IMR-90 (cell line): ENCODE data around the gene MEF2B. TPM values are rescaled to one million over a fixed set of nuclear protein-coding genes. Genes with fewer than 3 reads are reported as not detected.

ENCODE experiments used
- ATAC-seq: fragments of 200-7000 bp; cut with Tn5 transposase; 2 replicates; pipeline ENCODE4 v1.9.1; 2020; ENCODE audit warnings: low read depth, mild to moderate bottlenecking, moderate library complexity
- BruUV-seq: library from RNA; stranded (reverse); fragments of 400-500 nt; replicated peaks from 2 replicates; lab custom pipeline; 2021; lab: Mats Ljungman, UMichigan
- CTCF ChIA-PET: fragments of 300-600 bp; formaldehyde crosslinking; extraction: SDS; loops from one replicate; lab custom pipeline; 2021; ENCODE audit warnings: antibody characterized with exemption; lab: Yijun Ruan, JAX
- POLR2A ChIA-PET: fragments of 300-600 bp; sonication (Branson Sonifier 250); formaldehyde crosslinking; loops from one replicate; lab custom pipeline; 2022; ENCODE audit warnings: antibody characterized with exemption; ENCODE audit not compliant: unreplicated experiment; lab: Charles Lee
- DNase-seq: peaks from one replicate; pipeline ENCODE4 v3.0.0; 2013
- H2AFZ ChIP-seq: replicated peaks from 2 replicates; pipeline ENCODE3; 2013; ENCODE audit warnings: low read length, mild to moderate bottlenecking; ENCODE audit not compliant: poor library complexity
- H2AK5ac ChIP-seq: 2 replicates; pipeline ENCODE4 v1.6.1; 2013; ENCODE audit warnings: low read depth, low read length, inconsistent platforms
- H2AK9ac ChIP-seq: replicated peaks from 2 replicates; pipeline ENCODE3; 2013; ENCODE audit warnings: mild to moderate bottlenecking, low read depth, low read length, moderate library complexity; ENCODE audit not compliant: poor library complexity
- H2BK120ac ChIP-seq: 2 replicates; pipeline ENCODE4 v1.6.1; 2013; ENCODE audit warnings: low read depth, low read length, inconsistent platforms
- H2BK15ac ChIP-seq: 3 replicates; pipeline ENCODE4 v1.6.1; 2013; ENCODE audit warnings: low read depth, low read length, inconsistent platforms
- H2BK20ac ChIP-seq: 2 replicates; pipeline ENCODE4 v1.6.1; 2013; ENCODE audit warnings: low read depth, mild to moderate bottlenecking, inconsistent platforms, low read length, moderate library complexity
- H2BK5ac ChIP-seq: 2 replicates; pipeline ENCODE4 v1.6.1; 2013; ENCODE audit warnings: mild to moderate bottlenecking, low read depth, low read length, inconsistent platforms; ENCODE audit not compliant: poor library complexity, severe bottlenecking
- H3K14ac ChIP-seq: replicated peaks from 2 replicates; pipeline ENCODE4 v1.6.1; 2013; ENCODE audit warnings: low read depth, low read length, inconsistent platforms
- H3K18ac ChIP-seq: 2 replicates; pipeline ENCODE4 v1.6.1; 2013; ENCODE audit warnings: low read depth, low read length, control low read depth
- H3K23ac ChIP-seq: 2 replicates; pipeline ENCODE4 v1.6.1; 2013; ENCODE audit warnings: low read depth, low read length, inconsistent platforms
- H3K27ac ChIP-seq: 2 replicates; pipeline ENCODE4 v1.5.1; 2013; ENCODE audit warnings: mild to moderate bottlenecking, control low read depth, low read length; ENCODE audit not compliant: insufficient read depth
- H3K27me3 ChIP-seq: 2 replicates; pipeline ENCODE4 v1.6.1; 2013; ENCODE audit warnings: low read length; ENCODE audit not compliant: control insufficient read depth, insufficient read depth
- H3K36me3 ChIP-seq: 2 replicates; pipeline ENCODE4 v1.6.1; 2013; ENCODE audit warnings: low read length, mixed read lengths; ENCODE audit not compliant: control insufficient read depth, insufficient read depth
- H3K4ac ChIP-seq: 2 replicates; pipeline ENCODE4 v1.6.1; 2013; ENCODE audit warnings: low read depth, low read length, inconsistent platforms
- H3K4me1 ChIP-seq: 2 replicates; pipeline ENCODE4 v1.6.1; 2013; ENCODE audit warnings: low read length, mixed read lengths; ENCODE audit not compliant: control insufficient read depth, insufficient read depth
- H3K4me2 ChIP-seq: 2 replicates; pipeline ENCODE4 v1.6.1; 2013; ENCODE audit warnings: low read depth, mild to moderate bottlenecking, control low read depth, low read length, moderate library complexity
- H3K4me3 ChIP-seq: 2 replicates; pipeline ENCODE4 v1.5.1; 2013; ENCODE audit warnings: low read depth, mild to moderate bottlenecking, control low read depth, low read length, moderate library complexity; ENCODE audit not compliant: insufficient read depth
- H3K56ac ChIP-seq: 2 replicates; pipeline ENCODE4 v1.6.1; 2013; ENCODE audit warnings: low read length, inconsistent platforms; ENCODE audit not compliant: insufficient read depth; ENCODE audit errors: extremely low read depth
- H3K79me1 ChIP-seq, 2 experiments: 2 replicates each; pipeline ENCODE4 v1.6.1; 2013; ENCODE audit warnings: low read length in 2 of 2, inconsistent platforms in 1 of 2, low read depth in 1 of 2
- H3K9ac ChIP-seq: 2 replicates; pipeline ENCODE4 v1.6.1; 2013; ENCODE audit warnings: low read depth, low read length, control low read depth
- H3K9me1 ChIP-seq: 2 replicates; pipeline ENCODE4 v1.6.1; 2013; ENCODE audit warnings: low read length, inconsistent platforms; ENCODE audit not compliant: insufficient read depth
- H3K9me3 ChIP-seq: 2 replicates; pipeline ENCODE4 v1.6.1; 2013; ENCODE audit warnings: low read length; ENCODE audit not compliant: control insufficient read depth, insufficient read depth
- H4K20me1 ChIP-seq: 2 replicates; pipeline ENCODE4 v1.6.1; 2013; ENCODE audit warnings: low read length, inconsistent platforms; ENCODE audit not compliant: insufficient read depth
- H4K5ac ChIP-seq: 2 replicates; pipeline ENCODE4 v1.6.1; 2013; ENCODE audit warnings: mild to moderate bottlenecking, low read depth, low read length, control low read depth
- H4K8ac ChIP-seq, 2 experiments: 2 replicates each; pipeline ENCODE4 v1.6.1; 2013; ENCODE audit warnings: low read depth in 2 of 2, low read length in 2 of 2, control low read depth in 1 of 2, inconsistent platforms in 1 of 2
- H4K91ac ChIP-seq: 2 replicates; pipeline ENCODE4 v1.6.1; 2013; ENCODE audit warnings: low read depth, low read length, inconsistent platforms; ENCODE audit not compliant: insufficient read depth
- BHLHE40 ChIP-seq: fragments of 150-350 bp; IDR thresholded peaks from 2 replicates; pipeline ENCODE4 v1.6.1; 2016; ENCODE audit warnings: mild to moderate bottlenecking, low read depth, low read length
- CEBPB ChIP-seq: IDR thresholded peaks from 2 replicates; pipeline ENCODE4 v1.6.1; 2012; ENCODE audit warnings: low read depth, low read length, improper control_type of control experiment
- CHD1 ChIP-seq: IDR thresholded peaks from 2 replicates; pipeline ENCODE4 v1.6.1; 2012; ENCODE audit warnings: low read depth, low read length, improper control_type of control experiment
- CTCF ChIP-seq: conservative IDR thresholded peaks from 2 replicates; pipeline ENCODE4 v1.5.1; 2012; ENCODE audit warnings: mild to moderate bottlenecking, low read depth, low read length, improper control_type of control experiment
- FOS ChIP-seq: fragments of 150-350 bp; IDR thresholded peaks from 2 replicates; pipeline ENCODE4 v1.6.1; 2016; ENCODE audit warnings: low read depth, low read length
- MAFK ChIP-seq: IDR thresholded peaks from 2 replicates; pipeline ENCODE4 v1.6.1; 2012; ENCODE audit warnings: low read depth, low read length, improper control_type of control experiment
- MAZ ChIP-seq: IDR thresholded peaks from 2 replicates; pipeline ENCODE4 v1.6.1; 2012; ENCODE audit warnings: low read depth, mild to moderate bottlenecking, low read length, improper control_type of control experiment, moderate library complexity, borderline replicate concordance
- MXI1 ChIP-seq: IDR thresholded peaks from 2 replicates; pipeline ENCODE4 v1.6.1; 2012; ENCODE audit warnings: low read depth, mild to moderate bottlenecking, low read length, moderate library complexity, borderline replicate concordance
- NFE2L2 ChIP-seq: fragments of 150-350 bp; IDR thresholded peaks from 2 replicates; pipeline ENCODE4 v1.6.1; 2016; ENCODE audit warnings: low read depth, mild to moderate bottlenecking, low read length
- POLR2A ChIP-seq: IDR thresholded peaks from 2 replicates; pipeline ENCODE4 v1.6.1; 2012; ENCODE audit warnings: mild to moderate bottlenecking, low read depth, low read length
- RAD21 ChIP-seq: IDR thresholded peaks from 2 replicates; pipeline ENCODE4 v1.6.1; 2012; ENCODE audit warnings: low read length, improper control_type of control experiment
- RCOR1 ChIP-seq: IDR thresholded peaks from 2 replicates; pipeline ENCODE4 v1.6.1; 2012; ENCODE audit warnings: mild to moderate bottlenecking, low read length, improper control_type of control experiment; ENCODE audit not compliant: insufficient replicate concordance
- RFX5 ChIP-seq: IDR thresholded peaks from 2 replicates; pipeline ENCODE4 v1.8.0; 2012; ENCODE audit warnings: low read depth, mild to moderate bottlenecking, low read length, moderate library complexity
- SMC3 ChIP-seq: fragments of 150-350 bp; IDR thresholded peaks from 2 replicates; pipeline ENCODE4 v1.6.1; 2016; ENCODE audit warnings: low read depth, mild to moderate bottlenecking, antibody characterized with exemption, low read length, moderate library complexity
- USF2 ChIP-seq: fragments of 150-350 bp; IDR thresholded peaks from 2 replicates; pipeline ENCODE4 v1.6.1; 2017; ENCODE audit warnings: mild to moderate bottlenecking, antibody characterized with exemption, low read length, low read depth
- WGBS, 2 experiments: methylation state at CpG; one replicate each; pipeline versions ENCODE4 v1.1.5 to v1.1.7; 2013; ENCODE audit warnings: missing lambda C conversion rate in 2 of 2; ENCODE audit not compliant: insufficient read length in 1 of 2; ENCODE audit errors: extremely low coverage in 2 of 2; 5-methylcytosine and 5-hydroxymethylcytosine counted together
- dilution Hi-C: fragments of 300-500 bp; cut with HindIII; formaldehyde crosslinking; loops from one replicate; pipeline ENCODE4 v1.14.3; 2018; ENCODE audit warnings: low sequenced_read_pairs; ENCODE audit not compliant: unreplicated experiment
- in situ Hi-C: fragments of 300-500 bp; cut with MboI; formaldehyde crosslinking; loops from 3 replicates; pipeline ENCODE4 v1.14.3; 2019; ENCODE audit warnings: low sequenced_read_pairs, inconsistent platforms, mixed read lengths
- intact Hi-C: fragments of 100-400 bp; cut with micrococcal nuclease; formaldehyde crosslinking; loops from 2 replicates; pipeline ENCODE4 v1.10.0; 2022
- polyA plus RNA-seq, 3 experiments: library from polyadenylated mRNA; depleted of rRNA; stranded (reverse); fragments of >200 nt; gene quantifications; 2 replicates each; pipeline ENCODE4 v1.2.3, GENCODE V29; 2012; ENCODE audit warnings: low replicate concordance in 1 of 3
- total RNA-seq: library from RNA; depleted of rRNA; stranded (reverse); fragments of >200 nt; gene quantifications from 2 replicates; pipeline ENCODE4 v1.2.3, GENCODE V29; 2012
- TF ChIP-seq, protein P1 (sequence below): fragments of 150-350 bp; IDR thresholded peaks from 2 replicates; pipeline ENCODE4 v1.6.1; 2016; ENCODE audit warnings: low read depth, mild to moderate bottlenecking, low read length, moderate library complexity, borderline replicate concordance

MEF2B gene
- total and polyA plus RNA-seq, 2 of the 4 experiments (the other 2 are of a cell fraction), result 0.18 to 0.94 TPM

DNA sequence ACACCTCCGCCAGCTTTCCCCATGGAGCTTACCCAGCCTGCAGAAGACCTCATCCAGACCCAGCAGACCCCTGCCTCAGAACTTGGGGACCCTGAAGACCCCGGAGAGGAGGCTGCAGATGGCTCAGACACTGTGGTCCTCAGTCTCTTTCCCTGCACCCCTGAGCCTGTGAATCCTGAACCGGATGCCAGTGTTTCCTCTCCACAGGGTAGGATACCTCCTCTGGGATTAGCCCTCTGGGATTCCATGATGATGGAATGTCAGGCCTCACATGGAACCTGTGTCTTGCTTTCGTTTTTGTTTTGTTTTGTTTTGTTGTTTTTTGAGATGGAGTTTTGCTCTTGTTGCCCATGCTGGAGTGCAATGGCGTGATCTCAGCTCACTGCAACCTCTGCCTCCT, 23.9 kb upstream of the MEF2B start:
- ATAC-seq (no peak), DNase-seq (no peak)
- no peak overlapping the region for H2AK9ac ChIP-seq
- H4K5ac ChIP-seq, result no peak overlapping the region
- no peaks in the 10 kb centered on the region for H3K9me3 ChIP-seq
- no peak overlapping the region for H3K4ac ChIP-seq
- H3K18ac ChIP-seq, result no peak overlapping the region
- POLR2A ChIA-PET, result interaction anchor here (1.1 kb wide), 1 partner anchor 9 kb away, joined by 6 read pairs; the partner anchor contains the start of gene NR2C2AP
- TF ChIP-seq POLR2A (no peak), RAD21 (no peak), CTCF (no peak), CHD1 (no peak), BHLHE40 (no peak), USF2 (no peak), MAFK (no peak), CEBPB (no peak), RFX5 (no peak), SMC3 (no peak), FOS (no peak), NFE2L2 (no peak), RCOR1 (no peak), MAZ (no peak), MXI1 (no peak)
- TF ChIP-seq, protein P1, sequence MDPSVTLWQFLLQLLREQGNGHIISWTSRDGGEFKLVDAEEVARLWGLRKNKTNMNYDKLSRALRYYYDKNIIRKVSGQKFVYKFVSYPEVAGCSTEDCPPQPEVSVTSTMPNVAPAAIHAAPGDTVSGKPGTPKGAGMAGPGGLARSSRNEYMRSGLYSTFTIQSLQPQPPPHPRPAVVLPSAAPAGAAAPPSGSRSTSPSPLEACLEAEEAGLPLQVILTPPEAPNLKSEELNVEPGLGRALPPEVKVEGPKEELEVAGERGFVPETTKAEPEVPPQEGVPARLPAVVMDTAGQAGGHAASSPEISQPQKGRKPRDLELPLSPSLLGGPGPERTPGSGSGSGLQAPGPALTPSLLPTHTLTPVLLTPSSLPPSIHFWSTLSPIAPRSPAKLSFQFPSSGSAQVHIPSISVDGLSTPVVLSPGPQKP, result no peak
- dilution Hi-C loops, result no loop called here
- no peak overlapping the region for H3K14ac ChIP-seq
- no TSS peak for BruUV-seq
- no peak overlapping the region for H2BK20ac ChIP-seq
- in situ Hi-C loops, result no loop called here
- H3K27me3 ChIP-seq, result no peaks in the 10 kb centered on the region
- H4K8ac ChIP-seq, result no peak overlapping the region
- H3K79me1 ChIP-seq, result peaks cover 38 to 64% of the 10 kb centered on the region in 2 experiments
- peaks cover 24% of the 10 kb centered on the region for H3K36me3 ChIP-seq
- peak overlapping the region; percentile 92; the same call in 1 of the 2 replicates for H3K4me2 ChIP-seq
- H2BK15ac ChIP-seq, result no peak overlapping the region
- no peak overlapping the region for H3K4me3 ChIP-seq
- no peak overlapping the region for H3K23ac ChIP-seq
- no peak overlapping the region for H3K27ac ChIP-seq
- no peak overlapping the region for H3K56ac ChIP-seq
- H3K9me1 ChIP-seq, result no peaks in the 10 kb centered on the region; the same call in 1 of the 2 replicates
- H2BK120ac ChIP-seq, result no peak overlapping the region
- H3K9ac ChIP-seq, result no peak overlapping the region
- peak overlapping the region; percentile 30; the same call in 1 of the 2 replicates for H2AK5ac ChIP-seq
- H3K4me1 ChIP-seq, result peaks cover 6% of the 10 kb centered on the region; the same call in 1 of the 2 replicates
- no peak overlapping the region for H4K91ac ChIP-seq
- H2BK5ac ChIP-seq, result no peak overlapping the region
- H4K20me1 ChIP-seq, result peaks cover 9% of the 10 kb centered on the region
- CTCF ChIA-PET, result no interaction called here
- WGBS, 2 experiments, result 78% methylated on average over 3 of the region's 5 CpGs; no CpG with 5 or more reads in 1 of the 2 experiments
- intact Hi-C loops, result loop anchor here (2.0 kb wide), 1 partner anchor 127 kb away; the partner anchor contains the start of genes MAU2 and SUGP1
- H2AFZ ChIP-seq, result no peak overlapping the region
